HG03521 (cell line): ENCODE results near the gene HDAC7.
A peak's percentile ranks its signal among the peaks of the same experiment; 100 is the strongest.

Experiments
- ATAC-seq: cut with Tn5 transposase; IDR thresholded peaks from one replicate; pipeline ENCODE4 v1.9.1; 2021; ENCODE audit warnings: mild to moderate bottlenecking, moderate library complexity; ENCODE audit not compliant: unreplicated experiment

The HDAC7 gene

DNA sequence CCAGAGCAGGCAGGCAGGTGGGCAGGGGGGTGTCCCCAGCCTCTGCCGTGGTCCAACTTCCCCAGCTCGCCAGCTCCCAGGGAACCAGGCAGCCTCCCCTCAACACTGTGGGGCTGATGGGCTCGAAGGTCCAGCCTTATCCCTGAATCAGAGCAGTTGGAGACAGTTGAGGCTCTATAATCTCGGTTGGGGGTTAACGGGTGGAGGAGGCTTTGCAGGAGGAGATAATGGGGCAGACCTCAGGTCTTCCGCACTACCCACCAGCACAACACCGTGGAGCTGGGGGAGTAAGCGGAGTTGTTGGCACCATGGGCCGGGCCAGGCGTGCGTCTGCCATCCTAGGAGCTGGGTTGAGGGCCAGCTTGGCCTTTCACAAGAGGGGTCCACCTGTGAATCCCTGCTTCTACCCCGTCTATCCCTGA lies 13.9 kb upstream of the HDAC7 start:
- ATAC-seq, result no peak

DNA sequence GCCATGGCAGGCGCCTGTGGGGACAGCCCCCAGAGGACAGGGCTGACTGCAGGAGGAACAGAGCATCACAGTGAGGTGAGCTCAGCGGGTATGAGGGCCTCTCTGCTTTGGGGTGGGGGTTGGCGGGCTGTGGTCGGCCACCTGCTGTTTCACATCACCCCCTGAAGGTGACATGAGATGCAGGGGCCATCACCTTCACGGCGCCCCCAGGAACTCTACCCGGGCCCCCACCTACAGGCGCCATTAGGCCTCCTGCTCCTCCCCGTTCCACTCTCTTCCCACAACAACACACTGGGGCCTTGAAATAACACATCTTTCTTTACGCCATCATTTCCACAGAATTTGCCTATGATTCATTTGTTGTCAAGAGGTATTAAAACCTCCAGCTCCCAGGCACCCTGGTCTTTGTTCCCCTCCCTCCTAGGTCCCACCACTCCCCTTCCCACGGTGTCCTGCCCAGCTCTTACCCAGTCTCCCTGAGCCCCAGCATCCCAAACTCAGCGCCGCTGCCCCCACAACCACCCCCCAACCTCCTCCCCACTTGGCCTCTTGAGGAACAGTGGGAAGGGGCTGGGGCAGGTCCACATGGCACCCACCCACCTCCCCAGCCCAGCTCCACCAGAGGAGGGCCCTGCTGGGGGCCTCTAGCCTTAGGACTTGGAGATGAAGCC lies 12.7 kb upstream of the HDAC7 start:
- ATAC-seq, result no peak

- ATAC-seq, result no peak
These were observed 9.9 kb upstream of the HDAC7 start for GRCh38 chr12:47829584-47829983.

- no peak for ATAC-seq
These were observed 9.3 kb upstream of the HDAC7 start for GRCh38 chr12:47828976-47829482.

GRCh38 chr12:47828008-47828975 lies 8.6 kb upstream of the HDAC7 start:
- ATAC-seq, result no peak

DNA sequence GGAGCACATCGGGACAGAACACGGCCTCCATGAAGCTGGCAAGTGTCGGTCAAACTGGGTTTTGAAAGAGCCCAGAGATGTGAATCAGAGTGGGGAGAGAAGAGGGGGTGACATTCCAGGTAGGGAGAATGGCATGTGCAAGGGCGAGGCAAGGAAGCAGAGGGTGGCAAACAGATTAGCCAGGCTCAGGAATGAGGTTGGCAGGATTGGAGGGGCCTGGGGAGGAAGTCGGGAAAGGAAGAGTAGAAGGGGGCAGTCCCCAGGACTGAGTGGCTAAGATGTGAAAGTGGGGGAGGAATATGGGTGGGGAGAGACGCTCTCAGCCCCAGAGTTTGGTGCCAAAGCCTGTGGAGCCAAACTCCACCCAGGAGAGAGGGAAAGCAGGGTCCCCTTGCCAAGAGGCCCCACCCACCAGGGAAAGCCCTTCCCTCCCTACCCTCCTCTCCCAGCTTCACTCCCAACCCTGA lies 5.5 kb upstream of the HDAC7 start:
- no peak for ATAC-seq

DNA sequence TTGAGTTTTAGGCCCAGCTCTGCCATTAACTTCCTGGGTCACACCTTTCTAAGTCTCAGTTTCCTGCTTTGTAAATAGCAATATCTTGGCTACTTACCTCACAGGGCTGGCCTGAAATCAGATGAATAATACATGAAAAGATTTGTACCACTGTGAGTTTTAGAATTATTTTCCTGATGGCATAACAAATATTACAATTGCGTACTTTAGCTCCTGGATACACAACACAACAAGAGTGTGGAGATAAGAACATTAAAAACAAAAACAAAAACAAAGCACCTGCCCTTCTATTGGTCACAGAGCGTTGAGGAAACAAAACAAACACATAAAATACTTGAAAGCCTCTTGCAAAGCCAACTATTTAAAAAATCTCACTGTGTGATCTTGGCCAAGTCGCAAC lies 4.9 kb upstream of the HDAC7 start:
- no peak for ATAC-seq

DNA sequence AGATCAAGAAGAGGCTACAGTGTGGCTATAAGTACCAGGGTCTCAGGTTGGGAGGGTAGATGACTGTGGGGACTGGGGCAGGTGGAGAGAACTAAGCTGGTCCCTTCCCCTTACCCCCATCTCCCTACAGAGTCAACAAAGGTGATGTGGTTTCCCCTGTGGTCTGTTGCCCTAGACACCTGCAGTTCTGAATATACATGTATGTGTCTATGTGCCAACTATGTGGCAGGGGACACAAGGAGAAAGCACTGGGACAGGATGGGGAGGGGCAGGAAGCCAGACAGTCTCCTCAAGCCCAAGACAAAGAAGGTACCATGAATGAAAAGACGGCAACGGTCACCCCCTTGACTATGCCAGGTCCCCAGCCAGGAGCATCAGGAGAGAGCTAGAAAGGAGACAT lies 4.5 kb upstream of the HDAC7 start:
- no peak for ATAC-seq

DNA sequence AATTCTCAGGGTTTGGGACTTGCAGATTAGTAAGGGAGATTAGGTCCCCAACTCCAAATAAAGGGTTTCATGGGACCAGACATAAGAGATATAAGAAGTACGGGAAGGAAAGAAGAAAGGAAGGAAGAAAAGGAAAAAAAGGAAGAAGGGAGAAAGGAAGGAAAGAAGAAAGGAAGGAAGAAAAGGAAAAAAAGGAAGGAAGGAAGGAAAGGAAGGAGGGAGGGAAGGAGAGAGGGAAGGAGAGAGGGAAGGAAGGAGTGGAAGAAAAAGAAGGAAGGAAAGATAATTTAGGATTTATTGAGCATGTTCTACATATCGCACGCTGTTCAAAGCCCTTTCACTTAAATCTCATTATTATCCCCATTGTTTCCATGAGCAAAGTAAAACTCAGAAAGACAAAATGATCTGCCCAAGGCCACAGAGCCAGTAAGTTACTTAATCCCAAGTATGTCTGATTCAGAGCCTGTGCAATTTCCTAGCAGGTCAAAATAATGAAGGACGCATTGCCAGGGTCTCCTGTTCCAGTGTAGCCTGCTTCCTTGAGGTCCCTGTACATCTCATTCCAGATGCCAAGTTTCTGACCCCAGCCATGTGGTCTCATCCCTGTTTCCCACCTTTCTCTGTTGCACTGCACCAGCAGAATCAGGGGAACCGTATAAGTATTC lies 3.9 kb upstream of the HDAC7 start:
- ATAC-seq, result no peak

- no peak for ATAC-seq
These were observed 3.2 kb upstream of the HDAC7 start for GRCh38 chr12:47822863-47823262.

- ATAC-seq, result no peak
These were observed 2.7 kb upstream of the HDAC7 start for GRCh38 chr12:47822401-47822800.

- ATAC-seq, result no peak
These were observed 1.6 kb upstream of the HDAC7 start for GRCh38 chr12:47821346-47821706.

GRCh38 chr12:47820631-47821345 lies 1.1 kb upstream of the HDAC7 start:
- ATAC-seq, result no peak

DNA sequence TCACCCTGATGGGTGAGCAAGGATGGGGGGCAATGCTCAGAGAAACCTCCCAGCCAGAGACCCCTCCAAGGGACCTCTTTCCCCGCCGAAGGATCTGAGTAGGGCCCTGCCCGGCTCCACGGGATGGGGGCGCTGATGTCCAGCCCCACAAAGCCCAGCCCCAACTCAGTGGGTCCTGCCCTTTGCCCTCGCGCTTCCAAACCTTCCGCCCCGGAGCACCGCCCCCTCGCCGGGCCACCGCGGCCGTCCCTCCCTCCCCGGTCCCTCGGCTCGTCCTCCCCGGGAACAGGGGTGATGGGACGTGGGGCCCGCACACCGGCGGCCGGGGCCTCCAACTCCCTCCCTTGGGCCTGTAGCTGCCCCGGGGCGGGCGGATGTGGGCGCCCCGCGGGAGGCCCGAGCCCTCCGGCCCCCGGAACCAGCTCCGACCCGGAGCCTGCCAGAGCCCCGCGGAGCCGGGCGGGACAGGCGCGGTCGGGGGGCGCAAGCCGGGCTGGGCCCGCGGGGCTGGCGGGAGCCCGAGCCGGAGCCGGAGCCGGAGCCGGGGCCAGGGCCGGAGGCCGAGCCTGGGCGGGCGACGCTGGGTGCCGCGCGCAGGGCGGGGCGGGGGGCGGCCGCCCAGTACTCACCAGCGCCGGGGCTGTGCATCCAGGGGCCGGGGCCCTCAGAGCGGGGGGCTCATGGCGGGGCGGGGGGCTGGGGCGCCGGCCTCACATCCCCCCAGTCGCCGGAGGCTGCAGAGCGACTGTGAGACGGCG lies 386 bp downstream of the HDAC7 start:
- peak; percentile 31 for ATAC-seq

GRCh38 chr12:47818467-47819137 lies 1.1 kb downstream of the HDAC7 start:
- ATAC-seq, result no peak

DNA sequence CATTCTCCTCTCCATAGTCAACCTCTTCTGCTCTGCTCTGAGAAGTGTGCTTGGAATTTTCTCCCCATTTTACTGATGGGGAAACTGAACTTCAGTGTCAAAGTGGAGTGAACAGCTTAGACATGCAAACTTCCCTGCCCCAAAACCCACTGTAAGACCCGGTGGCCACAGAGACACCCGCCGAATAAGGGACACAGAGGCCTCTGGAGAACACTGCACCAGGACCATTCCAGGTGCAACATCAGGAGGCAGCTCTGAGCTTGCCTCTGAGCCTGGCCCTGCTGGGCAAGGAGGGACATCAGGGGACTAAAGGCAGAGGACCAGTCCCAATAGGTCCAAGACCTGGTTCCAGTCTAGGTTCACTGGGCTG lies 1.7 kb downstream of the HDAC7 start:
- no peak for ATAC-seq

- ATAC-seq, result no peak
These were observed 2.3 kb downstream of the HDAC7 start for GRCh38 chr12:47817272-47818006.

GRCh38 chr12:47816403-47817271 lies 3.1 kb downstream of the HDAC7 start:
- ATAC-seq, result no peak
